NCI-H1930 (cell line): ENCODE data around the gene SAA1.
"Not testable (repeated sequence)": the region's sequence is repeated elsewhere in the genome, so short reads cannot be mapped to it uniquely, and the experiment has no call there.

Experiments used
- DNase-seq, 2 experiments: peaks; one replicate each; lab custom pipeline; 2025; lab: John Stamatoyannopoulos, UW

Gene SAA1

DNA sequence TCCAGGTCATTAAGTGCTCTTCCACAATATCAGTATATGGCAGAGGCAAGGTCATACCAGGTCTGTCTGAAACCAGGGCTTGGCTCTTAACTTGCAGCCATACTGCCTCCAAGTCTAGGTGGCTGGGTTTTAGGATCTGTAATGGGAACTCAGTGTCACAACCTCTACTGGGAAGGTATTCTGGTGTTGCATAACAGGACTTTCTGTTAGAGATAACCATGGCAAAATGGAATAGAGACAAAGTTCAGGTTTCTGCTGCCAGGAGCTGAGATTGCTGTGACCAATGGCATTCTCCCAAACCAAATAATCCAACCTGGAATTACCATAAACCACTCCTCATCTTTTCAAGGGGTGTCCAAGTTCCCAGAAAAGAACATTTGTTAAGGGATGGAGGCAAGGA lies 6.8 kb upstream of the SAA1 start:
- DNase-seq, result no peak

DNA sequence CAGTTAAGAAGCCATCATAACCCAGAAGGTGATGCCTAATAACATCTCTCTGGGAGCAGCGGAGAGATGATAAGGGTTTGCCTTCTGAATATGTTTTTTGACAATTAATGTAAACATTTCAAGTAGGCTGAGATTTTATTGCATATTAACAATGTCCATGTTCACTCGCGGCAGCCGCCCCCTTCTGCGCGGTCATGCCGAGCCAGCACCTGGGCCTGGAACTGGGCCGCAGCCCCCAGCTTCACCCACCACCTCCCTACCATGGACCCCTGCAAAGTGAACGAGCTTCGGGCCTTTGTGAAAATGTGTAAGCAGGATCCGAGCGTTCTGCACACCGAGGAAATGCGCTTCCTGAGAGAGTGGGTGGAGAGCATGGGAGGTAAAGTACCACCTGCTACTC lies 4.3 kb upstream of the SAA1 start:
- DNase-seq, result no peak

DNA sequence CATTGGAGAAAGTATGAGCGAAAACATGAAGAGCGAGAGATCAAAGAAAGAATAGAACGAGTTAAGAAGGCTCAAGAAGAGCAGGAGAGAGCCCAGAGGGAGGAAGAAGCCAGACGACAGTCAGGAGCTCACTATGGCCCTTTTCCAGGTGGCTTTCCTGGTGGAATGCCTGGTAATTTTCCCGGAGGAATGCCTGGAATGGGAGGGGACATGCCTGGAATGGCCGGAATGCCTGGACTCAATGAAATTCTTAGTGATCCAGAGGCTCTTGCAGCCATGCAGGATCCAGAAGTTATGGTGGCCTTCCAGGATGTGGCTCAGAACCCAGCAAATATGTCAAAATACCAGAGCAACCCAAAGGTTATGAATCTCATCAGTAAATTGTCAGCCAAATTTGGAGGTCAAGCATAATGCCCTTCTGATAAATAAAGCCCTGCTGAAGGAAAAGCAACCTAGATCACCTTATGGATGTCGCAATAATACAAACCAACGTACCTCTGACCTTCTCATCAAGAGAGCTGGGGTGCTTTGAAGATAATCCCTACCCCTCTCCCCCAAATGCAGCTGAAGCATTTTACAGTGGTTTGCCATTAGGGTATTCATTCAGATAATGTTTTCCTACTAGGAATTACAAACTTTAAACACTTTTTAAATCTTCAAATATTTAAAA lies 3.2 kb upstream of the SAA1 start:
- not testable (repeated sequence) for DNase-seq

DNA sequence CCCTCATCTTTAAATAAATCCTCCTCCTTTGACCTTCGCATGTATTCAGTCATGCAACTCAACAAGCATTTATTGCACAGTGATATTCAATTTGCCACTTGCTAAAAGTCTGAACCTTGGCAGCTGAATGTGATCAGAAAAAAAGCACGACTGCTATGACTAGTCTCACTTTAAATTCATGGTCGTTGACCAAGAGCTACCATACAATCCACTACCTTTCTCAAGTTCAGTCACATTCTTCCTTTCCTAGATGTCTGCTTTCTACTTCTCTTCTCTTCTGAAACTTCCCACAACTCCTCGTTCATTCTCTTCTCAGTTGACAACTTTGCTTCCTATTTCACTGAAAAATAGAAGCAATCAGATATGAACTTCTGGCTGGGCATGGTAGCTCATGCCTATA lies 2.0 kb upstream of the SAA1 start:
- no peak for DNase-seq

DNA sequence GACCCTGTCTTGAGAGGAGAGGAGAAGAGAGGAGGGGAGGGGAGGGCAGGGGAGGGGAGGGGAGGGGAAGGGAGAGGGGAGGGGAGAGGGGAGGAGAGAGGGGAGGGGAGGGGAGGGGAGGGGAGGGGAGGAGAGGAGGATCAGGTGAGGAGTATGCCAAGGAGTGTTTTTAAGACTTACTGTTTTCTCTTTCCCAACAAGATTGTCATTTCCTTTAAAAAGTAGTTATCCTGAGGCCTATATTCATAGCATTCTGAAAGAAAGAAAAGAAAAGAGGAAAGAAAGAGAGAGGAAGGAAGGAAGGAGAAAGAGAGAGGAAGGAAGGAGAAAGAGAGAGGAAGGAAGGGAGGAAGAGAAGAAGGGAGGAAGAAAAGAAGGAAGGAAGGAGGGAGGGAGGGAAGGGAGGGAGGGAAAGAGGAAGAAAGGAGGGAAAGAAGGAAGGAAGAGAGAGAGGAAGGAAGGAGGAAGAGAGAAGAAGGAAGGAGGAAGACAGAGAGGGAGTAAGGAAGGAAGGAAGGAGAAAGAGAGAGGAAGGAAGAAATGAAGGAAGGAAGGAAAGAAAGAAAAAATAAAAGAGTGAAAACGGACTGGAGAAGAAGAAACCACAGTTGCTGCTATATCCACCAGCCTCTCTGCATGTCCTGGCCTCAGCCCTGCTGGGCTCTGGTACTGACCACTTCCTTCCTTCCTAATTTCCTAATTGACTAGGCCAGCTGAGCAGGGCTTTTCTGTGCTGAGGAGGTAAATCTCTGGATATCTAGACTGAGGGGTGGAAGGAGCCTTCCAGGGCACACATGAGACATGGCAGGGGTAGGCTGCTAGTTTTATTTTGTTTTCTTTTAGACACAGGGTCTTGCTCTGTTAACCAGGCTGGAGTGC lies 1.1 kb upstream of the SAA1 start:
- DNase-seq, result no peak

DNA sequence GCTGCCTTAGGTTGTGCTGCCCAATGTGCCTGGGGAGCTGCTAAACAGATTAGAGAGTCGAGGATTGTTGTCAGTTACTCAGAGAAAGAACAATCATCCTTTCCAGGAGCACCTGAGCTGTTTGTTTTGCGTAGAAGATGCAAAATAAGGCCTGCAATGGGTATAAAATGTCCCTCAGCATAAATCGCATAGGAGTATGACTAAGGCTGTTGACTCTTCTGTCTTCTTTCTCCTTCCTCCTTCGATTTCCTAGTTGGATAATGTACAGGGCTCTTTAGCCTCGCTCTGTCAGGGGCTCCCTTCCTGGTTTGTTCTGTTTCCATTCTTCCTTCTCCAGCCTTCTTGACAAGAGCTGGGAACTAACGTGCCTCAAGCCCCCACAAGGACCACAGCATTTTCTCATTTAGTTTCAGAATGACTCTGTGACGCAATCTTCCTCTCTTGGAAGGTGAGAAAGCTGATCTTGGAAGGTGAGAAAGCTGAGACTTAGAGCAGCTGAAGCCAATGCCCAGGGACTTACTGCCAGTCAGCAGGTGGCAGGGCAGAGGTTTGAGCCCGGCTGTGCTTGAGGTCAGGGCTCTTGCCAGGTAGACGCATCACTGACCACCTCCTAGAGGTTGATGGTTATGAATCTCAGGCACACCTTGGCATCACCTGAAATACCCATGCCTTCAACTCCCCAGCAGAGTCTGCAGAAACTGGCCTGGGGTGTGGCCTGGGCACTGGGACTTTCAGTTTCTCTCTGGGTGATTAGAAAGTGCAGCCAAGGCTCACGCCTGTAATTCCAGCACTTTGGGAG lies 1.5 kb downstream of the SAA1 start:
- not testable (repeated sequence) for DNase-seq

DNA sequence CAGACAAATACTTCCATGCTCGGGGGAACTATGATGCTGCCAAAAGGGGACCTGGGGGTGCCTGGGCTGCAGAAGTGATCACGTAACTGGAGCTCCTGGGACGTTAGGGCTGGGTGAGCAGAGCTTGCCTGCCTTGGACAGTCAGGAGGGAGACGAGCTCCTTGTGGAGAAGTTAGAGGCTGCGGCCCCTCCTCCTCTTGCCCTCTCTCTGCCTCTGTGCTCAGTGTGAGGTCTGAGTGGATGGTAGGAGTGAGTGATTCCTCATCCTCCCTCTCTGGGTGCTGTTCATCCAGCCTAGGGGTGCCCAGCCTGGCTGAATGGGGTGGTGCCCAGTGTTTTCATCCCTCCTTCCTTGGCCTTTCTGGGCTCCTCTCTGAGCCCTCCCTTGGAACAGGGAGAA lies 3.2 kb downstream of the SAA1 start:
- not testable (repeated sequence) for DNase-seq

DNA sequence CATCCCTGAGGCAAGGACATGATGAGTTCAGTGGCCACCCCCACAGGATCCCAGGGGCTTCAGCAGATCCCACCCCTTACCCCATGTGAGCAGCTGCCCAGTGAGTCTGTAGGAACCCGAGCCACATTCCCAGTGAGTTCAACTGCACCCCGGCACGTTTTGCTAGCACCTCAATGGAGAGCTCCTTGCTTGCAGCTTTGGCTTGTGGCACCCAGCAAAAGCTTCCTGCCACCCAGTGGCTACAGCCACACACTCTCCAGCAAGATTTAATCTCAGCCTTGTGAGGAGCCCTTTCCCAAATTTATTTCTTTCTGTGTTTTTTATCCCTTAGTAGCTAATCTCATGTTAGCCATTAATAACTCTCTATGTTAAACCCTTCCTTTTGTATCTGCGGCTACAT lies 4.0 kb downstream of the SAA1 start:
- no peak for DNase-seq

DNA sequence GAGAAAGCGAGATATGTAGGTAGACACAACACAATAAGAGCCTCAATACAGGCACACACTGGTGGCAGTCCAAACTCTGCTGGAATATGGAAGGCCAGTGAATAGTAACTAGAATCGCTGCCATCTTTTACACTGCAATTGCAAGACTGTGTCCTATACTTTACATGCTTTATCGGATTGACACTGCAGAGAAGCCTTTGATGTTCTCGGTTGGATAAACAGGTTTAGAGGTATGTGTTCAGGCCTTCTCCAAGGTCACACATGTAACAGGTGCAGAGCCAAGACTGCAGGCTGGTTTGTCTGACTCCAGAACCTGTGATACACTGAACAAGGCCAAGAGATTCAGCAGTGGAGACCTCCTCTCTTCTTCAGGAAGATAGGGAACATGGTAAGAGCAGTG lies 5.1 kb downstream of the SAA1 start:
- no peak for DNase-seq

DNA sequence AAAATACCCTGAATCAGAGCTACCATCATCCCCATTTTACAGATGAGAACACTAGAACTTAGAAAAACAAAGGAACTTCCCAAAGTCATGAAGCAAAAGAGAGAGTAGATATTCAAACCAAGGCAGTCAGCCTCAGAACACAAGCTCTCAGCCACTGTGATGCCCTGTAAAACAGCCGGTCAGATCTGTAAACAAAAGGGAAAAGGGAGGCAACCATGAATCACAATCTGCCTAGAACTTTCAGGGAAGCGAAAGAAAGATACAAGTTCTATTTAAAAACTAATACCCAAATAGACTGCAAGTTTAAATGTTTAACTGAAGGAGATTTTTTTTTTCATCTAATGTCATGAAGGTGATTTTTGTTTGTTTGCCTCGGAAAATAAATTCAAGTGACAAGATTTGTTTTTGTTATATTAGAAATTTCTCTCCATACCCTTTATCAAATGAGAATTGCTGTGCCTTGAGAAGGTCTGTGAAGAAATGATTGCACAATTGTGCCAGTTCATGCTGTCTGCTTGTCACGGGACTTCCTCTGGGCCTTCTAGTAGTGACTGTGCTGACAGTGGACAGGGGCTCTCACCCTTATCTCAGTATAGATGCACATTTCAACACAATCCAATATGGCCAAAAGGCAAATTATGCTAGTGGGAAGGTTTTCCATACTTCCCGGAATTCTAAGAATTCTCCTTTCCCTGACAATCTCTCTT lies 11.7 kb downstream of the SAA1 start:
- DNase-seq, result no peak

DNA sequence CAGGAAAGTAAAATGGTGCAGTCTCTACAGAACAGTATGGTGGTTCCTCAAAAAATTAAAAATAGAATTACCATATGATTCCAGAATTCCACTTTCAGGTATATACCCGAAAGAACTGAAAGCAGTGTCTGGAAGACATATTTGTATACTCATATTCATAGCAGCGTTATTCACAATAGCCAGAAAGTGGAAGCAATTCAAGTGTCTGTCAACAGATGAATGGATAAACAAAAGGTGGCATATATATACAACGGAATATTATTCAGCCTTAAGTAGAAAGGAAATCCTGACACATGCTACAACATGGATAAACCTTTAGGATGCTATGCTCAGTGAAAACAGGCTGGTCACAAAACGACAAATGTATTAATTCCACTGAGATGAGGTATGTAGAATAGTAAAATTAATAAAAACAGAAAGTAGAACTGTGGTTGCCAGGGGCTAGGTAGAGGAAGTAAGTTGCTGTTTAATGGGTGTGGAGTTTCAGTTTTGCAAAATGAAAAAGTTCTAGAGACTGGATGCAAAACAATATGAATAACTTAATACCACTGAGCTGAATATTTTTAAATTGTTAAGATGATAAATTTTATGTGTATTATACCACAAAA lies 14.5 kb downstream of the SAA1 start:
- DNase-seq, result no peak

DNA sequence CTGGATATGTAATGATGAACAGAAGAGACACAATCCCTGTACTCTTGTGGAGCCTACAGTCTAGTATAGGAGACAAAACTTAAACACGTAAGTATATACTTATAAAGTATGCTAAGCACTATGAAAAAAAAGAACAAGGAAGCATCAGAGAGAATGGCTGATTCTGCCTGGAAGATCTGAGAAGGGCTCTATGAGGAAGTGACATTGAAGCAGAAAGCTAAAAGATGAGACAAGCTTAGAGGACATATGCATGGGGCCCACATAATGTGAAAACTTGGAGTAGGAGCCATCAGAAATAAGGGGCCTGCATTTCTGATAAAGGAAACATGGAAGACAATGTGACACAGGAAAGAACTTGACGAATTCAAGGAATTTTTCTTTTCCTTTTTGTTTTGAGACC lies 16.6 kb downstream of the SAA1 start:
- DNase-seq, result no peak

DNA sequence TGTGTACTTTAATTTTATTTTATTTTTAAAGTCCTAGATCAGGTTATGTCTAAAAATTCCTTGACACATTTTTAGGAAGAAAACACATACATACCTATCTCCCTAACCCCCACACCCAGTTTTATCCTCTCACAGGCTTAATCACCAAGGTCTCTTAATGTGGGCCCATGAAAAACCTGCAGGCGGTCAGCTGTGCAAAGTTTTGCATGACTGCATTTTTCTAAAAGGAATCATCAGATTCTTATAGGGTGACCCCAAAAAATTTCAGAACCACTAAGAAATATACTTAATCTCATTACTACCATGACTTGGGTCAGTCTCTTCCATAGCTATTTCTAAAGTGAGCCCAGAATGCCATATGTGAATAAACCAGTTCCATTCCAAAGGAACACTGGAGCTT lies 19.8 kb downstream of the SAA1 start:
- no peak for DNase-seq

DNA sequence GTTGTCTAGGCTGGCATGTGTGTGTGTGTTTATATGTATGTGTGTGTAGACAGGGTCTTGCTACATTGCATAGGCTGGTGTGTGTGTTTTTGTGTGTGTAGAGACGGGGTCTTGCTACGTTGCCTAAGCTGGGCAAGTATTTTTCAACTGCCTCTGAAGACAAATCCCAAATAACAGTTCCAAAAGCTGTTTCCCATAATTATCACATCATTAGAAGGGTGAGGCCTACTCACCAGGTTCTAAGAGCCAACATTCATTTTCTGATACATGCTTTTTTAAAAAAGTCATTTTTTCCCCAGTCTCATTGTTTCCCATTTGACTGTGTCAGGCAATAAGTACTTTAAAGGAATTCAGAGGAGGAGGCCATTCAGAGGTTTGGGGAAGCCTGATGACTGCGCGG lies 22.8 kb downstream of the SAA1 start:
- no peak for DNase-seq

DNA sequence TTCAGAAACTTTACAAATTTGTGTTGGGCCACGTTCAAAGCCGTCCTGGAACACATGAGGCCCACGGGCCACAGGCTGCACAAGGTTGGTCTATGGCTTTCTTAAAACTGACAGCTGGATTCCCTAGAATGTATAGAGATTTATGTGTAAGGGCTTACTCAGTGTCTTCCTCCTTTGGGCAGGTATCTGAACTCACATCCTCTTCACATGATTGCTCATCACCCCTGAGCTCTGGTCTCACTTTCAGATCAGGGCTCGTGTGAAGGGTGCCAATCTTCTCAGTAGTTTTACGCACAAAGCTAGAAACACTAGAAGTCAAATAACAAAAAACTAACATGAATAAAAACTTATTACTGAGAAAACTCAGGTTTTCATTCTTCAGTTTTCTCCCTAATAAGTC lies 28.8 kb downstream of the SAA1 start:
- no peak for DNase-seq

DNA sequence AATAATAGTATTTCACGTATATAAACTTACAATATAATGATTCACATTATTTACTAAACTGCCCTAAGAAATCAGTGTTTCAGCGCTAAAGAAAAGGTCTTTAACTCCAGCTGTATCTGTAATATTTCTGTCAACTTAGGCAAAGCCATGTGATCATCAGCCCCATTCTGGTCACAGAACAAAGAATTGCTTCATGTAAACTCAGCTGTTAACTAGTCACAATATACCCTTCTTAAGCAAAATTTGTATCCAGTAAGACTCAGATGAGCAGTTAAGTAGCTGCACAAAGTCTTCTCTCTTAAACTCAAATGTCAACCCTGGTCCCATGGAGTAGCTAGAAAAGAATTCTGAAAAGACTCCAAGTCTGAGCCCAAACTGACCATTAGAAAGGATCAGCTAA lies 29.3 kb downstream of the SAA1 start:
- DNase-seq, result no peak

DNA sequence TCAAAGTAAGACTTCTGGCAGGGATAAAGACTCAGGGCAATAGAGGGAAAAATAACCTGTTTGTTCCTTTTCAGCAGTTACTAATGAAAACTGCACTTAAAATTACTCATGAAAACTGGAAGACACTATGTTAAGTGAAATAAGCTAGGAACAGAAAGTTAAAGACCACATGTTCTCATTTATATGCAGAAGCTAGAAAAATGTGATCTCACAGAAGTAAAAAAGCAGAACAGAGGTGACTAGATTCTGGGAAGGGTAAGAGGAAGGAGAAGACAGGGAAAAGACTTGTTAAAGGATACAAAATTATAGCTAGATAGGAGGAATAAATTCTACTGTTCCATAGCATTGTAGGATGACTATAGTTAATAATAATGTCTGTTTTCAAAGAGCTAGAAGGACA lies 33.7 kb downstream of the SAA1 start:
- DNase-seq, result no peak

DNA sequence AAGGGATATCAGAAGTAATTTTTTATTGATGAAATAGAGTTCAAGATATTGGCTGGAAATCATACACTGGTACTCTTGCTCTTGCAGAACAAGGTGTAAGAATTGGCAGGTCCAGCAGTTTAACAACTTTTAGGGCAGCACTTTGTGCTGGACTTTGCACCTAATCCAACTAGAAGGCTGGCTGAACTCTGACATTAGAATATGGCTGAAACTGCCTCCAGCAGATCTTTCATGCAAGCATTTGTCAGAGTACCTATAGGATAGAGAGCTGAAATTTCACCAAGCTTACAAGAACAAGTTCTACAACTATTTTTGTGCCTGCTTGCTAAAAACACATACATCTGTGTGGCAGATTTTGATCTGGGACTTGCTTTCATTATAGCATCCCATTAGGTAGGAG lies 38.7 kb downstream of the SAA1 start:
- DNase-seq, result no peak

DNA sequence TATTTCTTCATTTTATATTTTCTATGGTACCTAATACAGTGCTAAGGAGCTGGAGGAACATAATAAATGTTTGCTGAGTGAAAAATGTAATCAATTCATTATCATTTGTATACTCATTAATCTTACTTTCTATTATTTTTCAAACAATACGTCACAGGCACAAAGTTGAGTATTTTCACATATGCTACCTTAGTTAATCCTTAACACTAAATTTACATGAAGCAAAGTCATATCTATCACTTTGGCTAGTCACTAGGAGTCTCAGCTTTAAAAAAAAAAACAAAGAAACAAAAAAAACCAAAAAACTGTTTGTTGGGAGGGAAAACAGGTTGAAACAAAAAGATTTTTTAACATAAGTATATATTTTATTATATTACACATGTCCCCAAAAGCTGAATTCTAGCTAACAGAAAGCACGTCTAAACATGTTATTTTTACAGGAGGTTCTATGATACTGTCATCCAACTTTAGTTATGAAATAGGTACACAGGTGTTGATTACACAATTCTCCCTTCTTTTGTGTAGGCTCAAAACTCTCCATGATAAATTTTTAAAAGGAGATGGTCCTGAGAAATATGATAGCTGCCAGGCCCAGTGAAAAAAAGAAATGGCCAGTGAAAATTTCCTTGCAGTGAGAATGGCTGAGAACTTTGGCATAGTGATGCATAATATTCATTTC lies 41.5 kb downstream of the SAA1 start:
- DNase-seq, result no peak

DNA sequence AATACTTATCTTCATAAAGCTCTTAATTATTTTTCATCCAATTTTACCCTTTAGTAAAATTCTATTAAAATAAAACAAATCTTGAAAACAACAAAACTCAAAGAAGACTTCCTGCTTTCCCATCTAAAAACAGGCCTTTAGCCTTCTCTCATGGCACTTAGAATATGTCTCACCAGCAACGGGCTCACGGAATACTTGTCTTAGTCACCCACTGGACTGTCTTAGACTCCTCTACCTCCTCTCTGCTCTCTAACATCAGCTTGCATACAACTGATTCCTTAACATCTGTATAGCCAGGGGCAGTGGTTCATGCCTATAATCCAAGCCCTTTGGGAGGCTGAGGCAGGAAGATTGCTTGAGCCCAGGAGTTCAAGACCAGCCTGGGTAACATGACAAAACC lies 42.2 kb downstream of the SAA1 start:
- no peak for DNase-seq

DNA sequence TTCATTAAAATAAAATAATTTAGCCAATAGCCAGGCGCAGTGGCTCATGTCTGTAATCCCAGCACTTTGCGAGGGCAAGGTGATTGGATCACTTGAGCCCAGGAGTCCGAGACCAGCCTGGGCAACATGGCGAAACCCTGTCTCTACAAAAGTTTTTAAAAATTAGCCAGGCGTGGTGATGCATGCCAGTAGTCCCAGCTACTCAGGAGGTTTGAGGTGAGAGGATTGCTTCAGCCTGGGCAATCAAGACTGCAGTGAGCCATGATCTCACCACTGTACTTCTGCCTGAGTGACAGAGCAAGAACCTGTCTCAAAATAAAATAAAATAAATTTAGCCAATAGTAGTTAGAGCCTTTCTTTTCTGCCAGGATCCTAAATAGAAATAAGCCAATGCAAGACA lies 43.6 kb downstream of the SAA1 start:
- no peak for DNase-seq
